GM19372 (cell line): ENCODE results near the gene RPS10.
"Not testable (repeated sequence)": the region's sequence is repeated elsewhere in the genome, so short reads cannot be mapped to it uniquely, and the experiment has no call there.

Source experiments
- ATAC-seq: cut with Tn5 transposase; IDR thresholded peaks from one replicate; pipeline ENCODE4 v1.9.1; 2021; ENCODE audit warnings: mild to moderate bottlenecking, low read depth, moderate library complexity; ENCODE audit not compliant: unreplicated experiment

The RPS10 gene

GRCh38 chr6:34451192-34451591 is 25.3 kb upstream of the RPS10 start:
- no peak for ATAC-seq

DNA sequence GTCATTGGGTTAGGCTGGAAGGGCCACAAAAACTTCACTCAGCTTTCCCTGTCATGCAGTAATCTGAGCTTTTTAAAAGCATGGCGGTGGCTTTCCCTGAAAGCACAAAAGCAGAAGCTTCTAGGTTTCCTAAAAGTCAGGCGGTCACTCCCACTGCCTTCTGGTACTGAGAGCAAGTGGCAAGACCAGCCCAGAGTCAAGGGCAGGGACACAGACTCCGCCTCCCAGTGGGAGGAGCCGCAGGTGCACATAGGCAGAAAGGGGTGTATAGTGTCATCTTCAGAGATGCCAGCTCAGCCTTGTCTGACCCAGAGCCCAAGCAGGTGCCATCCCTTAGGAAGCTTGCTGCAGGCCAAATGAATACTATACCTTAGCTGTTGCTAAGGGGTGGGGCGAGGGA is 22.0 kb upstream of the RPS10 start:
- no peak for ATAC-seq

GRCh38 chr6:34447386-34447785 is 21.5 kb upstream of the RPS10 start:
- ATAC-seq, result no peak

DNA sequence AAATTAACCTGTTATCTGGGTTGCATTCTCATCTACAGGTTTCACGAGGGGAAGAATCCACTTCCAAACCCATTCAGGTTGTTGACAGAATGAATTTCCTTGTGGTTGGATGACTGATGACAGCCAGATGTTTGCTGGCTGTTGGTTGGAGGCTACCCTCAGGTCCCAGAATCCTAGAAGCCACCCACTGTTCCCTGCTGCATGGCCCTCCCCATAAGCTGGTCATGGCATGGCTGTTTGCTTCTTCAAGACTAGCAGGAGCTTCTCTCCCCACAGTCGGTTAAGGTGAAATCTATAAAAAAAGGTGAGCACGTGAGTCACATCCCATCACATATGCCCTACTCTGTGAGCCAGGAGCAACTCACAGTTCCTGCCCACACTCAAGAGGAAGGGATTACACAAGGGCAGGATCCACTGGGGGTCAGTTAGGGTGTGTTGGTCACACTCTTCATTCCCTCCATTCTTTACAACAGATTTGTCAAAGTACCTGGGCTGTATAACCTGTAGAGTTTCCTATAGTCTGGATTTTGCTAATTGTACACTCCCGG is 19.5 kb upstream of the RPS10 start:
- ATAC-seq, result no peak

DNA sequence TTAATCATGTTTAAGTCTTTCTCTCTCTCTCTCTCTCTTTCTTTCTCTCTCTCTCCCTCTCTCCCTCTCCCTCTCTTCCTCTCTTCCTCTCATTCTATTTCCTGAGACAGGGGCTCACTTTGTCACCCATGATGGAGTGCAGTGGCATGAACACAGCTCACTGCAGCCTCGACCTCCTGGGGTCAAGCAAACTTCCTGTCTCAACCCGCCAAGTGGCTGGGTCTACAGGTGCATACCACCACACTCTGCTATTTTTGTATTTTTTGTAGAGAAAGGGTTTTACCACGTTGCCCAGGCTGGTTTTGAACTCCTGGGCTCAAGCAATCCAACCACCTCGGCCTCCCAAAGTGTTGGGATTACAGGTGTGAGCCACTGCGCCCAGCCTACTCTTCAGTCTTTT is 15.7 kb upstream of the RPS10 start:
- no peak for ATAC-seq

DNA sequence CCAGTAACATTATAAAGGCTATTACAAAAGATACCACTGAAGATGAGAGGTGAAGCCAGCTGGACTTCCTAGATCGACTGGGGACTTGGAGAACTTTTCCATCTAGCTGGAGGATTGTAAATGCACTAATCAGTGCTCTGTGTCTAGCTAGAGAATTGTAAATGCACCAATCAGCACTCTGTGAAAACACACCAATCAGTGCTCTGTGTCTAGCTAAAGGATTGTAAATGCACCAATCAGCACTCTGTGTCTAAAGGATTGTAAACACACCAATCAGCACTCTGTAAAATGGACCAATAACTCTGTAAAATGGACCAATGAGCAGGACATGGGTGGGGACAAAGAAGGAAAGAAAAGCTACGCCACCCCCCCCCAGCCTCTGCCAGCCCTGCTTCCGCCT is 13.6 kb upstream of the RPS10 start:
- no peak for ATAC-seq

DNA sequence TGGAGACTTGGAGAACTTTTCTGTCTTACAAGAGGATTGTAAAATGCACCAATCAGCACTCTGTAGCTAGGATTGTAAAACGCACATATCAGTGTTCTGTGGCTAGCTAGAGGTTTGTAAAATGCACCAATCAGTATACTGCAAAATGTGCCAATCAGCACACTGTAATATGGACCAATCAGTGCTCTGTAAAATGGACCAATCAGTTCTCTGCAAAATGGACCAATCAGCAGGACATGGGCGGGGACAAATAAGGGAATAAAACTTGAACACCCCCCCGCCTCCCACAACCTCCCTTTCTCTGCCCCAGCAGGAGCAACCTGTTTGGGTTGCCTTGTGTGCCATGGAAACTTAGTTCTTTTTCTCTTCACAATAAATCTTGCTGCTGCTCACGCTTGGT is 12.8 kb upstream of the RPS10 start:
- no peak for ATAC-seq

GRCh38 chr6:34437644-34437970 is 11.7 kb upstream of the RPS10 start:
- ATAC-seq, result no peak

DNA sequence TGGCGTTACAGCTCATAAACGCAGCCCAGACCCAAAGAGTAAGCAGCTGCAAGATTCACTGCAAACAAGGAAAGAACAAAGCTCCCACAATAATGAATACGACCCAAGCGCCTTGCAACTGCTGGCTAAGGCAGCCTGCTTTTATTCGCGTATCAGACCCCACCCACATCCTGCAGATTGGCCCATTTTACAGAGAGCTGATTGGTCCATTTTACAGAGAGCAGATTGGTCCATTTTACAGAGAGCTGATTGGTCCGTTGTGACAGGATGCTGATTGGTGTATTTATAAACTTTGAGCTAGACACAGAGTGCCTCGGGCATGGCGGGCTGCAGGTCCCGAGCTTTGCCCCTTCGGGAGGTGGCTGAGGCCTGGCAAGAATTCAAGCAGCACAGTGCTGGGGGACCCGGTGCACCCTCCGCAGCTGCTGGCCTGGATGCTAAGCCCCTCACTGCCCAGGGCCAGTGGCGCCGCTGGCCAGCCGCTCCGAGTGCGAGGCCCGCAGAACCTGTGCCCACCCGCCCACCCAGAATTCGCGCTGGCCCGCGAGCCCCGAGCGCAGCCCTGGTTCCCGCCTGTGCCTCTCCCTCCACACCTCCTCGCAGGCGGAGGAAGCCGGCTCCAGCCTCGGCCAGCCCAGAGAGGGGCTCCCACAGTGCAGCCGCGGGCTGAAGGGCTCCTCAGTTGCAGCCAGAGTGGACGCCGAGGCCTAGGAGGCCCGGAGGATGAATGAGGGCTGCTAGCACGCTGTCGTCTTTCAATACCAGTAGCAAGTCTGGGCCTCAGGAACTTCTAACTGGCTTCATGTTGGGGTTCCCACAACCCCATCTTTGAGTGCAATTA is 11.2 kb upstream of the RPS10 start:
- no peak for ATAC-seq

GRCh38 chr6:34435916-34436315 is 10.0 kb upstream of the RPS10 start:
- no peak for ATAC-seq

GRCh38 chr6:34425132-34425497 is 754 bp downstream of the RPS10 start:
- ATAC-seq, result no peak

DNA sequence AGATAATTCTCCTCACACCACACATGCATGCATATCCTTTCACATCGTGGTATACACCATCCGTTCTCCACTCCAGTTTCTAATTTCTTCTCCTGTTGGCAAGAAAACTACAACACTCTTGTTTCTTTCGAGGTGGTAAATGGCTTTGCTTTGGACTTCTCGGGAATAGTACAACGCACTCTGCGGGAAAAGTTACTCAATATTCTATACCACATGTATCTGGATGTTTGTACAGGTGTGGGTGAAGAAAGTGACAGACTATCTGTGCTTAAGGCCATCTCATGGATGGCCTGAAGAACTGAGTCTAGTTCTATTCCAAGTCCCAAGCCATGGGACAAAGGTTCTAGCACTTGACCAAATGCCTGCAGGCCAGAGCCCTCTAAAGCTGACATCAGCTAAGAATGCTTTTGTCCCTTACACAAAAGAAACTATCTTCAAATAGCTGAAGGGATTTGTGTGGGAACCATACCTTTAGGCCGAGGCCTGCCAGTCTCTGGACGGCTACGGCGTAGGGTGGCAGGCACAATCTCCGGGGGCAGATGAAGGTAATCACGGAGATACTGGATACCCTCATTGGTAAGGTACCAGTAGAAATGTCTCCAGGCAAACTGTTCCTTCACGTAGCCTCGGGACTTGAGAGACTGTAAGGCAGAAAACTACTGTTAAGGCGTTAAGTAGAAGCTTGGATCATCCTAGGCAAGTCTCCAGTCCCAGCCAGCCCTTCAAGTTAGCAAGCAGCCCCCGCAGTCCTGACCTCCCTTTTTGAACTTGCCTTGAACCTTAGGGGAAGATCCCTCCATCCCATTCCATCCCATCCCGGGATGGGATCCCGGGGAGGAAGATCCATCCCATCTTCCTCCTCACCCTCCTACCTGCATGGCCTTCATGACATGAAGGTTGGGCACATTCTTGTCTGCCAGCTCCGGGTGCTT is 1.4 kb downstream of the RPS10 start:
- no peak for ATAC-seq

DNA sequence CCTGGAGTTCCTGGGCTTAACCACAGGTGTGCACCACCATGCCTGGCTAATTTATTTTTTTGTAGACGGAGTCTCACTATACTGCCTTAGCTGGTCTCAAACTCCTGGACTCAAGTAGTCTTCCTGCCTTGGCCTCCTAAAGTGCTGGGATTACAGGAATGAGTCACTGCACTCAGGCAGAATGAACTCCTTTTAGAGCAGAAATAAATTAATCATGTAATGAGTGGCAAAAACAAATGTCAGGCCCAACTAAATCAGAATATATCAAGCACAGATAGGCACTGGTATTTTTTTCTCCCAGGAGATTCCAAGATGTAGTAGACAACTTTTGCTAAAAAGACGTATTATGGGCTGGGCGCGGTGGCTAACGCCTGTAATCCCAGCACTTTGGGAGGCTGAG is 2.6 kb downstream of the RPS10 start:
- no peak for ATAC-seq

GRCh38 chr6:34418367-34418766 is 7.5 kb downstream of the RPS10 start:
- no peak for ATAC-seq

- no peak for ATAC-seq
Measured at GRCh38 chr6:34416877-34417371, 8.9 kb downstream of the RPS10 start.

- ATAC-seq, result no peak
Measured at GRCh38 chr6:34414999-34415858, 10.6 kb downstream of the RPS10 start.

- no peak for ATAC-seq
Measured at GRCh38 chr6:34412643-34413214, 13.1 kb downstream of the RPS10 start.

DNA sequence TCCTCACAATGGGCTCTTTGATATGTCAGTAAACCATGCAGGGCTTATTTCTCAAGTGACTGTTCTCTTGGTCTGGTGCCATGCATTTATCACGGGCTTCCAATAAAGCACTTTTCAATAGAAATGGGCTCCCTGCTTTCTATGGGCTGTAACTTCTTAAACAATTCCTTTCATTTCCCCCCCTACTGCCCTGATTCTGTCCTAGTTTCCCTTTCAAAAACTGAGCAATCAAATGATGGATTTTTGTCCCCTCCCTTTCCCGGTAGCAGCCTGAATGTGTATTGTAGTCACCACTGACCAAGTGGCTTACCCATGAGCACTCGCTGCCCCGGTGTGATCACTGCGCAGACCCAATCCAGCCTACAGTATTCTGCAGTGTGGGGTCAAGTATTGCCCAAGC is 13.9 kb downstream of the RPS10 start:
- no peak for ATAC-seq

DNA sequence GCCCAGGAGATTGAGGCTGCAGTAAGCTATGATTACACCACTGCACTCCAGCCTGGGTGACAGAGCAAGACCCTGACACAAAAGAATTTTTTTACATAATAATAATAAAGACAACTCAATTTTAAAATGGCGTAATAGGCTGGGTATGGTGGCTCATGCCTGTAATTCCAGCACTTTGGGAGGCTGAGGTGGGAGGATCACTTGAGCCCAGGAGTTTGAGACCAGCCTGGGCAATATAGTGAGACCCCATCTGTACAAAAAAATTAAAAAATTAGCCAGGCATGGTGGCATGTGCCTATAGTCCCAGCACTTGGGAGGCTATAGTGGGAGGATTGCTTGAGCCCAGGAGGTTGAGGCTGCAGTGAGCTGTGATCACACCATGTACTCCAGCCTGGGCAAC is 18.0 kb downstream of the RPS10 start:
- ATAC-seq, result not testable (repeated sequence)

DNA sequence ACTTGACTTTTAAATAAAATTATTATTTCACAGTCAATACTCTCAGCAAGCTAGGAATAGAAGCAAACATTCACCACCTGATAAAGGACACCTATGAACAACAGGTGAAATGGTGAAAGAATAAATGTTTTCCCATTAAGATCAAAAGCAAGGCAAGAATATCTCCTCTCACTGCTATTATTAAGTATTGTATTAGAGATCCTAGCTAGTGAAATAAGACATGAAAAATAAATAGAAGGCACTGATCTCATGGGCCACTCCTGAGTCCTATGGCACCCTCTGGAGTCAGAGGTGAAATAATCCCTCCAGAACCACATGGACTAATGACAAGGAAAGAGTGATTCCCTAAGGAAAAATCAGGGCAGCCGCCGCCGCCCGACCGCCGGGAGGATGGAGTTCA is 29.4 kb downstream of the RPS10 start:
- ATAC-seq, result no peak
